Keratinocyte (primary cell): ENCODE data around the gene HEATR9. TPM values are rescaled to one million over a fixed set of nuclear protein-coding genes. Genes with fewer than 3 reads are reported as not detected.

Source experiments
- DNase-seq: peaks from one replicate; pipeline ENCODE4 v3.0.0-alpha.2; 2011; ENCODE audit warnings: low read depth, missing footprints, low spot score
- FAIRE-seq: peaks from 2 replicates; lab custom pipeline; 2011; peaks lifted over from hg19 to GRCh38; lab: Jason Lieb, UNC
- H2AFZ ChIP-seq: 2 replicates; pipeline ENCODE4 v1.6.0; 2012; ENCODE audit warnings: low read length, control low read depth, inconsistent platforms; ENCODE audit not compliant: control insufficient read depth
- H3K27ac ChIP-seq: 2 replicates; pipeline ENCODE4 v1.5.1; 2011; ENCODE audit warnings: low read length; ENCODE audit not compliant: control insufficient read depth, insufficient read depth
- H3K27me3 ChIP-seq: 3 replicates; pipeline ENCODE4 v1.6.0; 2011; ENCODE audit warnings: low read length; ENCODE audit not compliant: control insufficient read depth, insufficient read depth; ENCODE audit errors: extremely low read depth
- H3K36me3 ChIP-seq, 2 experiments: 2 replicates in 1 of 2; 3 replicates in 1 of 2; pipeline ENCODE4 v1.5.1; 2011; ENCODE audit warnings: low read length in 2 of 2, mild to moderate bottlenecking in 1 of 2; ENCODE audit not compliant: control insufficient read depth in 2 of 2, insufficient read depth in 2 of 2; ENCODE audit errors: extremely low read depth in 1 of 2
- H3K4me1 ChIP-seq: 3 replicates; pipeline ENCODE4 v1.5.1; 2011; ENCODE audit warnings: low read length; ENCODE audit not compliant: control insufficient read depth, insufficient read depth; ENCODE audit errors: extremely low read depth
- H3K4me2 ChIP-seq: 3 replicates; pipeline ENCODE4 v1.6.0; 2011; ENCODE audit warnings: low read depth, low read length; ENCODE audit not compliant: control insufficient read depth, insufficient read depth; ENCODE audit errors: extremely low read depth
- H3K4me3 ChIP-seq, 3 experiments: fragments of 200-600 bp in 1 of 3; sonication (generic) in 1 of 3; 2 replicates in 2 of 3; 3 replicates in 1 of 3; pipeline ENCODE4 v1.5.1; 2011 to 2016; ENCODE audit warnings: low read length in 3 of 3, mild to moderate bottlenecking in 3 of 3, control low read depth in 2 of 3, inconsistent platforms in 1 of 3, low read depth in 1 of 3, mixed read lengths in 1 of 3, mixed run types in 1 of 3, moderate library complexity in 1 of 3; ENCODE audit not compliant: control insufficient read depth in 2 of 3, insufficient read depth in 2 of 3; ENCODE audit errors: extremely low read depth in 1 of 3
- H3K79me2 ChIP-seq: 2 replicates; pipeline ENCODE4 v1.6.0; 2012; ENCODE audit warnings: low read length; ENCODE audit not compliant: control insufficient read depth, insufficient read depth
- H3K9ac ChIP-seq: 3 replicates; pipeline ENCODE4 v1.6.0; 2011; ENCODE audit warnings: low read length; ENCODE audit not compliant: control insufficient read depth, insufficient read depth; ENCODE audit errors: extremely low read depth
- H3K9me1 ChIP-seq: 3 replicates; pipeline ENCODE4 v1.6.0; 2011; ENCODE audit warnings: low read length; ENCODE audit not compliant: control insufficient read depth, insufficient read depth; ENCODE audit errors: extremely low read depth
- H3K9me3 ChIP-seq: 2 replicates; pipeline ENCODE4 v1.5.1; 2012; ENCODE audit warnings: low read depth, low read length; ENCODE audit not compliant: control insufficient read depth
- H4K20me1 ChIP-seq: 3 replicates; pipeline ENCODE4 v1.6.0; 2011; ENCODE audit warnings: low read length; ENCODE audit not compliant: control insufficient read depth, insufficient read depth; ENCODE audit errors: extremely low read depth
- EZH2 ChIP-seq: IDR thresholded peaks from one replicate; pipeline ENCODE4 v1.6.1; 2012; ENCODE audit warnings: inconsistent platforms, mild to moderate bottlenecking, low read length, moderate library complexity
- dilution Hi-C: fragments of 300-500 bp; cut with MboI; formaldehyde crosslinking; loops from one replicate; pipeline ENCODE4 v1.7.0; 2020; ENCODE audit warnings: low sequenced_read_pairs; ENCODE audit not compliant: extremely low pct_ligation_motif_present
- polyA plus RNA-seq, 5 experiments: library from polyadenylated mRNA; depleted of rRNA in 3 of 5; stranded (reverse) in 3 of 5; stranded (forward) in 1 of 5; unstranded in 1 of 5; fragments of >200 nt; gene quantifications; 1 replicate in 1 of 5; 2 replicates in 3 of 5; 3 replicates in 1 of 5; pipeline versions ENCODE4 v1.2.1 to v1.2.3, GENCODE V29; 2011 to 2012; ENCODE audit warnings: missing spikeins in 2 of 5, low read depth in 1 of 5, low replicate concordance in 1 of 5
- TF ChIP-seq, protein P1 (sequence below), 3 experiments: IDR thresholded peaks in 1 of 3; conservative IDR thresholded peaks in 1 of 3; optimal IDR thresholded peaks in 1 of 3; 2 replicates in 2 of 3; 3 replicates in 1 of 3; pipeline versions ENCODE3 to v1.5.1; 2011; ENCODE audit warnings: low read length in 3 of 3, mild to moderate bottlenecking in 3 of 3, moderate library complexity in 2 of 3, control low read depth in 1 of 3, inconsistent platforms in 1 of 3; ENCODE audit not compliant: insufficient read depth in 2 of 3; ENCODE audit errors: extremely low read depth in 1 of 3

Gene HEATR9
- polyA plus RNA-seq, 1 donor (not counting 4 experiments of a cell fraction or from before 2014, with no cell fraction given): not detected

DNA sequence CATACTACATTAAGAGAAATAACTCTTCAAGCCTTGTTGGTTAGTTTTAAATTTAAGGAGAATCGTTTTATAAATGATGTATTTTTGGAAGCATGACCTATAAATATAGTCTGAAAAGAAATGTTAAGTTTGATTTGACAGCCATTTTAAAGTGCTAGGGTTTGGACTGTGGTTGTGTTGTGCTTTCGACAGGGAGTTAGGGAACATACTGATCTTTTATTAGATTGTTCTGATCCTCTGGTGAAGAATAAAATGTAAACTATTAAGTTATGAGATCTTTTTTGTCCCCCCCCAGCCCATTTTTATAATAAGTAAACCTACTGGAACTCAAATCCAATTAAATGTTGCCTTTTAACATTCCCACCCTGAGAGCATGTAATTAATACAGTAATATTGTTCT is 47.4 kb downstream of the HEATR9 start:
- Histone ChIP-seq H4K20me1 (no peaks in the 10 kb centered on the region), H3K27me3 (no peaks in the 10 kb centered on the region), H3K79me2 (peaks cover 47% of the 10 kb centered on the region), H3K9ac (no peak overlapping the region), H3K4me1 (no peaks in the 10 kb centered on the region), H3K9me3 (no peaks in the 10 kb centered on the region), H2AFZ (no peak overlapping the region), H3K9me1 (no peaks in the 10 kb centered on the region), H3K36me3 (peaks cover 6 to 27% of the 10 kb centered on the region in 2 experiments), H3K4me3 (no peak overlapping the region), H3K27ac (no peak overlapping the region), H3K4me2 (no peak overlapping the region)
- dilution Hi-C loops: no loop called here
- DNase-seq: no peak
- TF ChIP-seq, protein P1, sequence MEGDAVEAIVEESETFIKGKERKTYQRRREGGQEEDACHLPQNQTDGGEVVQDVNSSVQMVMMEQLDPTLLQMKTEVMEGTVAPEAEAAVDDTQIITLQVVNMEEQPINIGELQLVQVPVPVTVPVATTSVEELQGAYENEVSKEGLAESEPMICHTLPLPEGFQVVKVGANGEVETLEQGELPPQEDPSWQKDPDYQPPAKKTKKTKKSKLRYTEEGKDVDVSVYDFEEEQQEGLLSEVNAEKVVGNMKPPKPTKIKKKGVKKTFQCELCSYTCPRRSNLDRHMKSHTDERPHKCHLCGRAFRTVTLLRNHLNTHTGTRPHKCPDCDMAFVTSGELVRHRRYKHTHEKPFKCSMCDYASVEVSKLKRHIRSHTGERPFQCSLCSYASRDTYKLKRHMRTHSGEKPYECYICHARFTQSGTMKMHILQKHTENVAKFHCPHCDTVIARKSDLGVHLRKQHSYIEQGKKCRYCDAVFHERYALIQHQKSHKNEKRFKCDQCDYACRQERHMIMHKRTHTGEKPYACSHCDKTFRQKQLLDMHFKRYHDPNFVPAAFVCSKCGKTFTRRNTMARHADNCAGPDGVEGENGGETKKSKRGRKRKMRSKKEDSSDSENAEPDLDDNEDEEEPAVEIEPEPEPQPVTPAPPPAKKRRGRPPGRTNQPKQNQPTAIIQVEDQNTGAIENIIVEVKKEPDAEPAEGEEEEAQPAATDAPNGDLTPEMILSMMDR (optimal IDR thresholded peaks at IDR 0.05 in 1 of 3, IDR thresholded peaks at IDR 0.05 in 1 of 3, conservative IDR thresholded peaks at IDR 0.05 in 1 of 3; ENCODE audit: extremely low read depth in 1 of 3, insufficient read depth in 2 of 3, low read length in 3 of 3): no peak
- TF ChIP-seq EZH2: no peak
- no peak for FAIRE-seq

DNA sequence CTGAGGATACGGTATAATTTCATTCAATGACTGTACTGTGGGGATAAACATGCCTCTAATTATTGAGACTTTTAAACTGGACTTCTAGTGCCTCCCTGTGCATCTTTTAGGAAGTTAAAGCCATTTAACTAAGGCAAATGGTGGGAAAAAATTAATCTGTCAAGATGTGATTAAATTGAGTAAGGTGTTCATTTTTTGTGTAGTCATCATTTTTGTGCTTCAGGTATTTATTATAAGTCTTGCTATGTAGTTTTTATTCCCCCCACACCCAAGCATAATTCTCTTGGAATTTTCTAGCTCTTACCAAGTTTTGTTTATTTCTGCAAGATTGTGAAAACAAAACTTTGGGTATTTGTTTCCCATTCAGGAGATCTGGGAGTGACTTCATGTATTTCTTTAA is 49.2 kb downstream of the HEATR9 start:
- Histone ChIP-seq H4K20me1 (peaks cover 9% of the 10 kb centered on the region), H3K9me3 (no peaks in the 10 kb centered on the region), H3K36me3 (peaks cover 5 to 27% of the 10 kb centered on the region in 2 experiments), H3K9ac (no peak overlapping the region), H3K4me2 (no peak overlapping the region), H2AFZ (no peak overlapping the region), H3K4me1 (no peaks in the 10 kb centered on the region), H3K79me2 (peaks cover 63% of the 10 kb centered on the region), H3K27ac (no peak overlapping the region), H3K4me3 (no peak overlapping the region), H3K27me3 (no peaks in the 10 kb centered on the region), H3K9me1 (no peaks in the 10 kb centered on the region)
- DNase-seq (no peak), FAIRE-seq (no peak)
- dilution Hi-C loops: no loop called here
- TF ChIP-seq, protein P1 (optimal IDR thresholded peaks at IDR 0.05 in 1 of 3, IDR thresholded peaks at IDR 0.05 in 1 of 3, conservative IDR thresholded peaks at IDR 0.05 in 1 of 3; ENCODE audit: extremely low read depth in 1 of 3, insufficient read depth in 2 of 3, low read length in 3 of 3): no peak
- TF ChIP-seq EZH2: no peak
